Upper lobe of left lung (tissue), 4 donors: ENCODE results near the gene TP53I11.

Experiments used
- CTCF ChIP-seq, 6 experiments: fragments of 450-650 bp in 4 of 6; fragments of 200-600 bp in 2 of 6; sonication (generic) in 2 of 6; IDR thresholded peaks; one replicate each; pipeline ENCODE4 v1.5.1; 2016 to 2019; ENCODE audit warnings: antibody characterized with exemption in 6 of 6
- EP300 ChIP-seq, 4 donors: sonication (generic); formaldehyde crosslinking; IDR thresholded peaks; one replicate each; pipeline ENCODE4 v1.5.1; 2017; ENCODE audit warnings: antibody characterized with exemption in 4 of 4, control low read depth in 2 of 4
- POLR2A ChIP-seq, 4 donors: fragments of 450-650 bp; IDR thresholded peaks; one replicate each; pipeline ENCODE4 v1.5.1; 2016 to 2017; ENCODE audit warnings: antibody characterized with exemption in 4 of 4, mild to moderate bottlenecking in 2 of 4
- POLR2AphosphoS5 ChIP-seq, 2 donors: sonication (generic); formaldehyde crosslinking; IDR thresholded peaks; one replicate each; pipeline ENCODE4 v1.5.1; 2017; ENCODE audit warnings: antibody characterized with exemption in 2 of 2

GRCh38 chr11:44963948-44964347, 13.3 kb upstream of the TP53I11 start:
- TF ChIP-seq CTCF (IDR thresholded peaks at IDR 0.05) (no peak), EP300 (IDR thresholded peaks at IDR 0.05) (no peak), POLR2AphosphoS5 (IDR thresholded peaks at IDR 0.05) (no peak), POLR2A (IDR thresholded peaks at IDR 0.05) (no peak)
